ENCODE data around the gene KRTAP20-4.

KRTAP20-4 gene

GRCh38 chr21:30620522-30620921 lies at the start of gene KRTAP20-4:
TSS of gene KRTAP20-4 (plus strand) at chr21:30620627.
- DNase-seq (ENCODE audit: low read depth) = no peak

GRCh38 chr21:30577766-30578165 lies 42.7 kb upstream of the KRTAP20-4 start:
- no peak for DNase-seq (ENCODE audit: low read depth)

DNA sequence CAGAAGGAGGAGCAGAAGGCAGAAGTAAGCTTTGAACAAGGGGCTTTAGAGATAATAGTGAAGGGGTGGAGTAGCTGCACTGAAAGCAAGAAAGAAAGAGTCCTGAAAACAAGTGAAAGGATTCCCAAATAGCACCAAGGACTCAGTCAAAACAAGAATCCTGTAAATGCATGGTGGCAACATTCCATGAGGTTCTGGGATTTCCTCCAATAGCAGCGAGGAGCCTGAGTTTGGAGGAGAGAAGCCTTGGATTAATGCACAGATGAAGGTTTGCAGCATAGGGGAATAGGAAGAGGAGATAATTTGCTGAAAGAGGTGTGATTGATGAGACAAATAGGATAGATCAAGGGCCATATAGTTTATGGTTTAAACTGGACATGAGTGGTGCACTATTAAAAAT lies 41.1 kb upstream of the KRTAP20-4 start:
- no peak for DNase-seq (ENCODE audit: low read depth)

DNA sequence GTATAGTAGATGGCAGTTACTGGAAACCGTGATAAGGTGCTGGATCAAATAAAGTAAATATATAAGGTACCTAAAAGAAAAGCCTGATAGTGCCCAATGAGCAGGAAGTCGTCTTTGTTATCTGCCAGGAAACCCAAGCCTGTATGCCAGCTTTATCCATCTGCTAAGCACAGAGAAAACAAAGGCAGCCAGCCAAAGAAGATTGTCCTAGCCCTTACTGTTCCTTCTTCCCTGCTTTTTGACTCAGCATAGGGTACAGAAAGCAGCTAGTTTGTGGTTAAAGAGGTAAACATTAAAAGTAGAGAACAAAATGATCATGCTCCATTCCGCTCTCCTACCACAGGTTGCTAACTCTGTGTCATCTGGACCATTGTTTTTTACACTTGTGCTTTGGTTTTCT lies 40.3 kb upstream of the KRTAP20-4 start:
- DNase-seq (ENCODE audit: low read depth) = no peak

DNA sequence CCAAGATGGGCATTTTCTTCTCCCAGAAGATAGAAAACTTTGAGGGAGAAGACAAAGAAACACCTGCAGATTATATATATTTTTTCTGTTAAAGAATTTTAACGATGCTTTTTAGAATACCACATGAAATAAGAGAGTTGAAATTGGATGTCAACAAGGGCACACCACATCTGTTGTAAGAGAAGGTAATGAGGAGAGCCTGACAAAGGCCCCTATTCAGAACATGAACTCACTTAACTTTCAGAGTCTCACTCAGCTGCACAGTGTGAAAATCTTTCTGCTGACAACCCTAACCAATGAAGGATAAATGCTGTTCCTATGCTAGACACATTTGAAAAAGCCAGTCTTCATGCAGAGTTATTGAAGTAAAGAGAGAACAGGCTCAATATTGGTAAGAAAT lies 37.6 kb upstream of the KRTAP20-4 start:
- DNase-seq (ENCODE audit: low read depth) = no peak

- DNase-seq (ENCODE audit: low read depth) = no peak
These were observed 30.1 kb upstream of the KRTAP20-4 start, which contains the start of gene KRTAP22-2 for GRCh38 chr21:30590297-30590696. TSS of gene KRTAP22-2 (minus strand) at chr21:30590397.

GRCh38 chr21:30592140-30592539 lies 28.3 kb upstream of the KRTAP20-4 start, which contains the start of gene KRTAP6-3:
TSS of gene KRTAP6-3 (plus strand) at chr21:30592440. CDS start at chr21:30592446, 6 bp downstream.
- no peak for DNase-seq (ENCODE audit: low read depth)

GRCh38 chr21:30598802-30599201 lies 21.6 kb upstream of the KRTAP20-4 start, which contains the start of gene KRTAP6-2:
TSS of gene KRTAP6-2 (minus strand) at chr21:30598902. CDS start at chr21:30598874, 28 bp downstream.
- DNase-seq (ENCODE audit: low read depth) = no peak

DNA sequence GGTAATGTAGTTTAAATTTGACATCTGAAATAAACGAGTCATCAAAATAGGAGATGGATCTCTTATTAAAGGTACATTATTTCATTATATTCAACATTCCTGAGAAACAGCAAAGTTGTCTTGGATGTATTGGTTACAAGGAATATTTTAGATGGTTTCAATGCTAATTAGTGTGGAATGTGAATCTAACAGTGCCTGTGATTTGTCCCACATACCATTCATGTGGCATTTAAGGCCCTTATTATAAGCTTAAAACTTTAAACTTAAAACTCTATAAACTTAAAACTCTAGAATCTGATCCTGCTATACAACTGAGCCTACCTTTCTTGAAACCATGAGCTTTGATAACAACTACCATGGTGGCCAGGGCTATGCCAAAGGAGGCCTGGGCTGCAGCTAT lies 19.6 kb upstream of the KRTAP20-4 start, which contains the start of gene KRTAP22-1:
Gene KRTAP22-1, plus strand, starts transcription at position 301 of the 400 bp plus-strand sequence.
- DNase-seq (ENCODE audit: low read depth) = no peak

- DNase-seq (ENCODE audit: low read depth) = no peak
These were observed 14.5 kb upstream of the KRTAP20-4 start for GRCh38 chr21:30605968-30606367.

DNA sequence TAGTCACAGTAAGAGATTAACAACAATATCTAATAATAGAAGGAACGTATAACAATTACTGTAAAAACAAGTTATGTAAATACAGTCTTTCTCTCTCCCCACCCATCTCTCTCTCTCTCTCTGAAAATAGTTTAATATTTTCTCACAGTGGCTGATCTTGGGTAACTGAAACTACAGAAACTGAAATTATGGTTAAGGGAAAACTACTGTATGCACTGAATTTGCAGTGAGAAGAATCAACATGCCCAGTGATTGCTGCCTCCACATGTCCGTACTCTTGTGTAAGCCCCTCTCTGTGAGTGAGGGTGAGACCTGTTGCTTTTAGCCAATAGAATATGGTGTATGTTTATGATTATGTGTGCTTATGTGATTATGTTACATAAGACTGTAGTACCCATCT lies 8.3 kb upstream of the KRTAP20-4 start:
- DNase-seq (ENCODE audit: low read depth) = no peak

DNA sequence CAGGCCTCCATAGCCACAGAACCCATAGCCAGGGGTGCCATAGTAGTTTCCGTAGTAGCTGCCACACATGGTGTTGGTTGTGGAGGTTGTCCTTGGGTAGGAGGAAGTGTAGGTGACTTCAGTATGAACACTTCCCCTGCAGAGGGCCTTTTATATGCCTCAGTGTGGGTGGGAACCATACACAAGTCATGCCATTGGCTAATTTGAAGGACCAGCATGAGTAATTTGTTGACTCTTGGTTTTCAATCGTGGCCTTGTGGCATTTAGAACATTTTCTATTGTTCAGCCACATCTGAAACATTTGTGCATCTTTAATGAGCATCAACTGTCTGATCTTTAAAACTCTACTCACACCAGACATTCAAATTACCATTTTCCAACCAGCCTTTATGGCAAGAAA lies 6.6 kb upstream of the KRTAP20-4 start, which contains the start of gene KRTAP6-1:
Gene KRTAP6-1, minus strand, starts transcription at position 95 of the 400 bp plus-strand sequence. Its CDS starts 26 bp downstream, at position 69.
- DNase-seq (ENCODE audit: low read depth) = no peak

DNA sequence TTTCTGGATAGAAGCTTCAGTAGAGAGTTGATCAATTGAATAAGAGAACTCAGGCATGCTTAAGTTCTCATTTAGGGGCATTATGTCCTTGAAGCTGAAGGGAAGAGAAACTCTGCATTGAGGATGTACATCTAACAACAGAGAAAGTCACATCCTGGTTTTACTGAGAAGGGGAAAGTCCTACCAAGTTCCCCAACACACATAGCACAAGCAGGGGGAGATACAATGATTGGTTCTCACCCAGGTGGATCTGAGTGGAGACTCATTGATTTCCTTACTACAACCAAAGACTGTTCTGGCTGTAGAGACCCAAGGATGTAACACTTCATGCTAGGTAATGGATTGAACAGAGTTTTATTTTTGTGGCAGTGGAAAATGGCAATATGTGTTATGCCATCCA lies 5.2 kb upstream of the KRTAP20-4 start:
- no peak for DNase-seq (ENCODE audit: low read depth)

GRCh38 chr21:30616125-30616524 lies 4.3 kb upstream of the KRTAP20-4 start, which contains the start of gene KRTAP20-1:
TSS of gene KRTAP20-1 (plus strand) at chr21:30616425. CDS start at chr21:30616455, 30 bp downstream.
- DNase-seq (ENCODE audit: low read depth) = no peak

DNA sequence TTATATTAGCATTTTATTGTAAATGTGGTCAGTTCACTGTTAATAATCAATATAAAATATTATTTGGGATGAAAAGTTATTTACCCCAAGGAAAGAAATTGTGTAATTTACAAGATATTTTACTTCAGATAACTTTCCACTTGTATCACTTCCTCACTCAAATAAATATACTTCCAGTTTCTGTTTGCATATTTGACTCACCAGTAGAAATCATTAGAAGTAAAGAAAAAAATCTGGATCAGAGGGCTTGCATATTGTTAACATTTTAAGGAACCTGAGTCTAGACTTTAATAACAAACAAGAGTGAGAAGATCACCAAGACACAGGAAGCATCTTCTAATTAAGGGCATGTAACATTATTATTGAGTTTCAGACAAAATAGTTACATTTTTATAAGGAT lies 347 bp upstream of the KRTAP20-4 start:
- DNase-seq (ENCODE audit: low read depth) = no peak

GRCh38 chr21:30623362-30623761 lies 2.9 kb downstream of the KRTAP20-4 start:
- DNase-seq (ENCODE audit: low read depth) = no peak

DNA sequence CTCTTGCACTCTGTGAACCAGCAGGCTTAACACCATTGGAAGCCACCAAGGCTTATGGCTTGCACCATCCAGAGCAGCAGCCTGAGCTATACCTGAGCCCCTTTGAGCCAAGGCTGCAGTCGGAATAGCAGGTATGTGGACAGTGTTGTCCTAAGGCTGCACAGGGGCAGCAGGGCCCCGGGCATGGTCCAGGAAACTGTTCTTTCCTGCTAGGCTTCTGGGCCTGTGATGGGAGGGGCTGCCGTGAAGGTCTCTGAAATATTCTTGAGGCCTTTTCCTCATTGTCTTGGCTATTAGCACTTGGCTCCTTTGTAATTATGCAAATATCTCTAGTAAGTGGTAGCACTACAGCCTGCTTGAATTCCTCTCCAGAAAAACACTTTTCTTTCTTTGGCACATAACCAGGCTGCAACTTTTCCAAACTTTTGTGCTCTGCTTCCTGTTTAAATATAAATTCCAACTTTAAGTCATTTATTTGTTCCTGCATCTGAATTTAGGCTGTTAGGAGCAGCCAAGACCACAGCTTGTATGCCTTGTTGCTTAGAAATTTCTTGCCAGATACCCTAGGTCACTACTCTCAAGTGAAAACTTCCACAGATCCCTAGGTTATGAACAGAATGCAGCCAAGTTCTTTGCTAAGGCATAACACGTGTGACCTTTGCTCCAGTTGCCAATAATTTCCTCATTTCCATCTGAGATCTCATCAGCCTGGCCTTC lies 5.2 kb downstream of the KRTAP20-4 start:
- no peak for DNase-seq (ENCODE audit: low read depth)

- no peak for DNase-seq (ENCODE audit: low read depth)
These were observed 7.7 kb downstream of the KRTAP20-4 start for GRCh38 chr21:30628109-30628508.

DNA sequence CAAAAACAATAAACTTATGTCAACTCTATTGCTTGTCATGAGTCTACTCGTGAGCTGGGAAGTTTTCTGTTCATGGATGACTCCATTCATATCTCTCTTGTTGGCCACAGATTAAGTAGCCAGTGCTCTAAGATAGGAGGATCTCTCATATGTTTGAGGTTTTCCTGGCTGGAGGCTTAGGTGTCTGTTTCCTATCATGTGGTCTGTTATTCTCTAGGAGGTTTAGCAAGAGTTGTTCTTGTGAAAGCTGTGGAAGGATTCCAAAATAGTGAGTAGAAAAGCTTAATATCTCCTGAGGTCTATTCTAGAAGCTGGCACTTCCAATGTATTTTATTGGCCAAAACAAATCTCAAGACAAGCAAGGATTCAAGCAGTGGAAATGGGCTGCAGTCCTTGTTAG lies 8.8 kb downstream of the KRTAP20-4 start:
- DNase-seq (ENCODE audit: low read depth) = no peak

GRCh38 chr21:30634906-30635305 lies 14.5 kb downstream of the KRTAP20-4 start, which contains the start of gene KRTAP20-2:
TSS of gene KRTAP20-2 (plus strand) at chr21:30635206. CDS start at chr21:30635264, 58 bp downstream.
- DNase-seq (ENCODE audit: low read depth) = no peak

DNA sequence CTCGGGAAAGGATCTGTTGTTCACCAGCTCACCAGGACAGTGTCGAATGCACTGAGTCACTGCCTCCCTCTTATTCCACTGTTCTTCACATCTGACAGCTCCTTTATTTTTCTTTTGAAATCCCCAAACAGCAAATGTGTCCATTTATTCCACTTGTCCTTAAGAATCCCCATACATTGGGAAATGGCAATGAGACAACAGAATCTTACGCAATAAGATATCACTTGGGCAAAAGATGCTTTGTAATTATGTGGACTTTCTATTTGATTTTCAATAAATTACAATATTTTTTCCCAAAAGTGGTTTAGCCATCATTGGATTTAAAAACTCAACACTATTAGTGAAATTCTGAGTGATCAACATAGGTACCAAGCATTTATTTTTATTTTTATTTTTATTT lies 18.3 kb downstream of the KRTAP20-4 start:
- no peak for DNase-seq (ENCODE audit: low read depth)

GRCh38 chr21:30642564-30642963 lies 22.1 kb downstream of the KRTAP20-4 start, which contains the start of gene KRTAP20-3:
TSS of gene KRTAP20-3 (plus strand) at chr21:30642864.
- DNase-seq (ENCODE audit: low read depth) = no peak

GRCh38 chr21:30646904-30647414 lies 26.5 kb downstream of the KRTAP20-4 start:
- no peak for DNase-seq (ENCODE audit: low read depth)

All from fibroblast of the conjunctiva (primary cell).